Measurements from ENCODE around the gene CAMK1D. TPM values are rescaled to one million over a fixed set of nuclear protein-coding genes. Genes with fewer than 3 reads are reported as not detected.

Gene CAMK1D
- total RNA-seq, 1 donor from 2014 or later, result 8.9 TPM

DNA sequence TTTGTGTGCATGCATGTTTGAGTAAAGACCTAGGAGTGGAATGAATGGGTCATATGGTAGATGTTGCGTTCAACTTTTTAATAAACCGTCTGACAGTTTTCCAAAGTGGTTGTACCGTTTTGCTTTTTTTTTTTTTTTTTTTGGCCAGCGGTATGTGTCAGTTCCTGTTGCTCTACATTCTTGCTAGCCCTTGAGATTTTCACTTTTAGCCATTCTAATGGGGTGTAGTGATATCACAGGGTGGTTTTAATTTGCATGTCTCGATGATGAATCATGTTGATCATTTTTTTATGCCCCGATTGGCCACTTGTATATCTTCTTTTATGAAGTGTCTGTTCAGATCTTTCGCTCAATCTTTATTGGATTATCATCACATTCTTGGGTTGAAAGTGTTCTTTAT lies 320.7 kb downstream of the CAMK1D start:
- DNase-seq, result no peak
- intact Hi-C loops (cut with micrococcal nuclease), result no loop called here
- ATAC-seq, result no peak

DNA sequence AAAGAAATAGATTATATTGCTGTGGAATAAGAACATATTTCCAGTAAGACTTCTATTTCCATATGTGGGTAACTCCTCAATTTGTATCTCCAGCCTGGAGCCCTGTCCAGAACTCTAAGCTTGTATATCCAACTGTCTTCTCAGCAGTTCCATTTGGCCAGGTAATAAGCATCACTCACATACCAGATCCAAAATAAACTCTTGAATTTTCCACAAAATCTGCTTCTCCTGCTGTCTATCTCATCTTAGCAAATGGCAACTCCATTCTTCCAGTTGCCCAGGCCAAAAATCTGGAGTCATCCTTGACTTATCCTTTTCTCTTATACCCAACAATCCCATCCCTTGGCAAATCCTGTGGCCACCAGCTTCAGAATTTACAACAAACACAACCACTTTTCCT lies 325.8 kb downstream of the CAMK1D start:
- DNase-seq (no peak), ATAC-seq (no peak)
- intact Hi-C loops (cut with micrococcal nuclease), result no loop called here

DNA sequence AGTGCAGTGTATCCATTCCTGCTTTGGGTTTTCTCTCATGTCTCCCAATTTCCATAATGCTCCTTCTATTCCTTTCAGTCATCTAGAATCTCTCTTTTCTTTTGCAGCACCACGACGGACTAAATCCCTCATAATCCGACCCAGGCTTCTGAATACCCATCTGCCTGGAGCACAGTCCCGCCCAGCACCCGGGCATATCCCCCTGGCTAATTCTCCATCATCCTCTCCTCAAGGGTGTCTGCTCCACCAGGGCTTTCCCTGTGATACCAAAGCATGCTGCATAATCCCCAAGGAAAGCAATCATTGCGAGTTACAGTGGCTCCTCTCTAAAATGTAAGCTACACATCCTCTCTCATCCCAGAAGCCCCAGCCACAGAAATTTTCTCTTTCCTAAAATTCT lies 330.3 kb downstream of the CAMK1D start:
- DNase-seq (no peak), ATAC-seq (no peak)
- intact Hi-C loops (cut with micrococcal nuclease), result no loop called here

DNA sequence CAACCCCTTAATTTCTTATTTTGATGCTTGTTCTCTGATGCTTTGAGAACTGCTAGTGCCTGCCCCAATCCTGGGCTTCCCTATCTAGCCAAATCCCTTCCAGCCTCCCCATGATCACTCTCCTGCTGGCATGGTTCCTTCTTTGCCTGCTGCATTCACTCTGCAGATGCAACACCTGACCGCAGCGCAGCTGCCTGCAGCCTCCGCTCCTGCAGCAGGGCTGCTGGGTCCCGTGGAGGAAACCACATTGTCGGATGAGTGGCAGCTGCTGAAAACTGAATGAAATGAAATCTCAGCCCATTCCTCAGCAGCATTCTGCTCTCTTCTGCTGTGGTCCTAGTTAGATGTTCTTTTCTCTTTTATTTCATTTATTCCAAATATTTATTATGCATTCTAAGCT lies 331.9 kb downstream of the CAMK1D start:
- no peak for DNase-seq
- ATAC-seq, result no peak
- intact Hi-C loops (cut with micrococcal nuclease), result no loop called here

DNA sequence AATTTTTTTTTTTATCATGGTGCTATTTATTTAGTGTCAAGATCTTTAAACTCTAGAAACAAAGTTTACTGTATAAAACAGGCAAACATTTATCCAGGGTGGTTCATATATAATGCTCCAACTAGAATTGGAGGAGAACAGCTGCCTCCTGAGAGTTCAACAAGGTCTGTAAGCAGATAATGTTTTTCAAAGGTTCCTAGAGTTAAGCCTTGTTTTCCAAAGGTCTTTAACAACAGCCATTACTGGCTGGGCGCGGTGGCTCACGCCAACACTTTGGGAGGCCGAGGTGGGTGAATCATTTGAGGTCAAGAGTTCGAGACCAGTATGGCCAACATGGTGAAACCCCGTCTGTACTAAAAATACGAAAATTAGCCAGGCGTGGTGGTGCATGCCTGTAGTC lies 335.4 kb downstream of the CAMK1D start:
- no peak for DNase-seq
- ATAC-seq, result no peak
- intact Hi-C loops (cut with micrococcal nuclease), result no loop called here

DNA sequence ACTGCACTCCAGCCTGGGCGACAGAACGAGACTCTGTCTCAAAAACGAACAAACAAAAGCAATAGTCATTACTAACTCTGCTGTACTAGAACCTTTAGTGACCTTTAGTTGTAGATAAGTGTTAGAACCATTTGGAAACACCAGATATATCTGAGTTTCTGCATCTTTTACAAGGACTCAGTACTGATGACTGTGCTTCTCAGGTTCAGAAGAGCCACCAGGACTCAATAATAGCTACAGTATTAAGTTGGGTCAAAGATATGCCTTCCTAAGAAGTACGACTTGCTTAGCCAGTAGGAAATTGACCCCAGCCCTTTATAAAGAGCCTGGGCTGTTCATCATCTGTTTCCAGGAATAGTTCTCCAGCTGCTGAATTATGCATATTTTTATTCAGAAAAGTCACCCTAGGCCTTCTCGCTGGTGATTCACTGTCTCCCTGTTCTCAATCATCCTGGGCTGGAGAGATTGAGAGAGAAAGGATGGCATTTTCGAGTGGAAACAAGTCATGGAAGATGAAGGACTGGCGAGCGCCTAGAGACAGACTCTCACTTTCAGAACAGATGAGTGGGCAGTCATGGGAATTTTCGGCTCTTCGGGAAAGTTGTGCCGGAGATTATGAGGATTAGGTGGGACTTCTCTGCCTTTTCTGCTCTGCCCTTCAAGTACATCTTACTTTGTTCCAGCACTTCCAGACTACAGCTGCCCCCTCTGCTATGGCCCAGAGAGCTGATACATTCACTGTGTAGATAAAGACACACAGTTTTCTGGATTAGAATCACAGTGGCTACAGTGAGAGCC lies 336.1 kb downstream of the CAMK1D start:
- DNase-seq (no peak), ATAC-seq (no peak)
- intact Hi-C loops (cut with micrococcal nuclease), result no loop called here

DNA sequence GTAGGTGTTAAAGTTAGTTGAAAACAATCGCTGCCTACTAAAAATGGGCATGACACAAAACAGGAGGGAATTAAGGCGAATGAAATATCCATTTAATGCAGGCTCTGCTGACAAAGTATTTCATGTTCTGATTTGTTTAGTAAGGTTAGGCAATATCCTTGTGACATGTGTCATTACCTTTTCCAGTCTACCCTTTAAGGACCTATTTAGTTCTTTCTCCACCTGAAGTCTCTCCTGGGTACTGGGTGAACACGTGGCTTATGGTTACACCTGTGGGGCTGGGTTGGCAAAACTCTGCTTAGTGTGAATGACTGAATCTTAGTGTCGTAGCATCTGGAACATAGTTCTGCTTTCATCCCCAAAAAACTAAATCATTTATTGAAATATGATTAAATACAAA lies 338.6 kb downstream of the CAMK1D start:
- intact Hi-C loops (cut with micrococcal nuclease), result no loop called here
- no peak for DNase-seq
- no peak for ATAC-seq

DNA sequence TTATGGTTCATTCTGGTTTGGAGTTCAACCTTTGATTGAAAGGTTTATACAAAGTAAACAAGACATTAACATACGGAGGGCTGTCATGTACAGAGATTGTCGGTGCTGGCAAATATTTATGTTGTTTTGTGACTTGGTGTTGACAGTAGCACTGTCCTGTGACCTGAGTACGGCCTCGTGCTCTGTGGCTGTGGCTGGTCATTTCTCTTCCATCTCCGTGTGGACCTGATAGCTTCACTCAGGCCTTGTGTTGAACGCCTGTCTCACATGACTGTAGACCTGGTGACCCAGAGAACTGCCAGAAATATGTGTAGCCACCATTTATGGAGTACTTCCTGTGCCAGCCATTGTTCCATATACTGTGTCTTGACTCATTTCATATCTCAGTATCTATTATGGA lies 340.5 kb downstream of the CAMK1D start:
- intact Hi-C loops (cut with micrococcal nuclease), result no loop called here
- ATAC-seq, result no peak
- no peak for DNase-seq

DNA sequence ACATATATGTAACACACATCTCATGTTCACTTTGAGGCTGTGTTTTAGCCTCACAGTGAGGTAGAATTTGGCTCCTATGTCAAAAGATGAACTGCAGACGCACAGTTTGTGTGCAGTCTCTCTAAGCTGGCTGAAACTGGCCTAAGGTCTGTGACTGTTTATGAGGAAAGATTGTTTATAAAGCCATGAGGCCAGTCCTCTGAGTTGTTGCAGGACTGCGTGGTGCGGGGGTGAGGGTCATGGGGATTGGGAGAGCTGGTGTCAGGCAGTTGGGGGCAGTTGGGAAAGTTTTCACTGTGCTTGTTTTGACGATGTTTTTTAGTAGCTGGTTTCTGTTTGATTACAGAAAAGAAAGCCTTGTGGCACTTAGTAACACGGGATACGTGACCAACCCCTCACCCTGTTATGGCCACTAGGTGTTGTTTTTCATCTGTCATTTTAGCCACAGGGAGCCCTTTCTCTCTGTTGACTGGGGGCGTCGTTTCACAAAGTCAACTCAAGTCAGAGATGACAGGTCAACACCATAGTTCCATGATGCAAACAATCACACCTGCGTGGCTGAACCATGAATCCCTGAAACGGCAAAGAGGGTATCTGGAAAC lies 341.3 kb downstream of the CAMK1D start:
- DNase-seq (no peak), ATAC-seq (no peak)
- intact Hi-C loops (cut with micrococcal nuclease), result no loop called here

DNA sequence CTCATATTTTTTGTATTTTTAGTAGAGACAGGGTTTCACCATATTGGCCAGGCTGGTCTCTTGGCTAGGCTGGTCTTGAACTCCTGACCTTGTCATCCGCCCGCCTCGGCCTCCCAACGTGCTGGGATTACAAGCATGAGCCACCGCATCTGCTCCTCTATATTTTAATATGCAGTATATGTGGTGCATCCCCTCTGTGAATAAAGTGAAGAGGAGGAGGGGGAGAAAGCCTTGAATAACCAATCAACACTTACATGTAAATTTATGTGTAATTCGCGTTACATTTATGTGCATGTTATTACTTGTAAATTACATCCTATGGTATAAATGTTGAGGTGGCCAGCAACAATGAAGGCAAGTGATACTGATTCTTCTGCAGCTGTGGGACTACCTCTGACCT lies 342.2 kb downstream of the CAMK1D start:
- ATAC-seq (no peak), DNase-seq (no peak)
- intact Hi-C loops (cut with micrococcal nuclease), result no loop called here

DNA sequence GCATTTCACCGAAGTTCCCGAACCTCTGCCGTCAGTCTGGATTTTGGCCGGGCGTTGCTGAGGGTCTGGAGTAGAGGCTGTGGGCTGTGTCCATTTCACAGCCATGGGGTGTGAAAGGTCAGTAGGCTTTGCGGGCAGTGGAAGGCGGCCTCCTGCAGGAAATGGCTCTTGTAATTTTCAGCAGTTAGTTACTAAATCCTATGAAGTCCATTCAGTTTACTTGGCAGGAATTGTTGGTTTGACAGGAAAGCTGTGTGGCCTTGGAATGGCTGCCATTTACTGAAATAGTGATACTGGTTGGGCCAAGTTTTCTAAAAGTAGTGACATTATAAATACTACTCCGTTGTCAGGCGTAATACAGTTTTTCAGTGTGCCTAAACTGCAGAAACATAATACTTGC lies 348.4 kb downstream of the CAMK1D start:
- ATAC-seq (peak; percentile 19), DNase-seq (no peak)

DNA sequence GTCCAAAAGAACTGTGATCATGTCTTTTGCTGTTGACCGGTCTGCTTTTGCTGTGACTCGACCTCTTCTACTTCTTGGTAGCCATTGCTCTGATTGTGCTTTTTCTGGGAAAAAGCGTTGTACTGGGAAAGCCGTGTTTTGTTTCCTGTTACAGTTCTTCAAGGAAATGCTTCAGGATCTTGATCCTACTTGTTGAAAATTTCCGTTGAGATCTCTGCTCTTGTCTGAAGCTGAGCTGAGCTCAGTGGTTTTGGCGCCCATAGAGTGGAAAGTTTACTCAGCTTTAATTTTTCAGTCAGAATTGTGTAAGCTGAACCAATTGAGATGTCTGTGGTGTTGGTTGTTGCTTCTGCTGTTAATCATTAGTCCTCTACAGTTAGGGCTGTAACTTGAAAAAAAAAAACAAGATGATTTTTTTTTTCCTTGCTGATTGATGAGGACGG lies 349.9 kb downstream of the CAMK1D start:
- ATAC-seq (peak; percentile 53), DNase-seq (no peak)
- intact Hi-C loops (cut with micrococcal nuclease), result no loop called here

More for the DNA sequence above, 348.4 kb downstream of the CAMK1D start:
- intact Hi-C loops (cut with micrococcal nuclease), result no loop called here

DNA sequence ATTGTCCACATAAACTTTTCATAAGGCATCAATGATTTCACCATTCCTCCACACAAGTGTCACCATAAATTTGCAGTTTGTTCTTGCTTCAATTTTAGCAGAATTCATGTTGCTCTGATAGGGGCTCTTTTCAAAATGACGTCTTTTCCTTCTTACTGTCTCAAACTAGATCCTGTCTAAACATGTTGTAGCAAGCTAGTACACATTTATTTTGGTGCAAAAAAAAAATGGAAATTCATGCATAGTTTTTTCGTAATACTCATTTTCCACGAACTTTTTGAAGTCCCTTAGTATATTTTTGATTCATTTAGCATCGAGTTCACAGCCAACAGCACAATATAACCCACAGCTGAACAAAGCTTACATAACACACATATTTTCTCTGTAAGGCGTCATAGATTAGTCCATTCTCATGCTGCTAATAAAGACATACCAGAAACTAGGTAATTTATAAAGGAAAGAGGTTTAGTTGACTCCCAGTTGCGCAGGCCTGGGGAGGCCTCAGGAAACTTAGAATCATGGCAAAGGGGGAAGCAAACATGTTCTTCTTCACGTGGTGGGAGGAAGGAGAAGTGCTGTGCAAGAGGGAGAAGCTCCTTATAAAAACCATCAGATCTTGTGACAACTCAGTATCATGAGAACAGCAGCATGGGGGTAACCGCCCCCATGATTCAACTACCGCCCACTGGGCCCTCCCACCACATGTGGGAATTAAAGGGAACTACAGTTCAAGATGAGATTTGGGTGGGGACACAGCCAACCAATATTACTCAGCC lies 350.6 kb downstream of the CAMK1D start:
- ATAC-seq (no peak), DNase-seq (no peak)
- intact Hi-C loops (cut with micrococcal nuclease), result no loop called here

DNA sequence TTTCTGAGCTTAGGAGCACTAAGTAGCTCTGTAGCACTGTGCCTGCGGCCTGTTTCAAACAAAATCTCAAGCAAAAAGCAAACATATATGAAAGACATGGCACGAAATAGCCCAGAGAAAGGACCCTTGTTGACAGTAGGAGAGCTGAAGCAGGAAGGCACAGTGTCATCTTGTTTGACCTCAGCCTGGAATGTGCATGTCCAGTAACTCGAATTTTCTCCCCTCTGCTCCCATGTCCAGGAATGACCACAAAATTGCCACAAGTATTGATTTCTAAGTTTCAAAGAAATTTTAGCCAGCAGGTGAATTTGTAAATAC lies 351.2 kb downstream of the CAMK1D start:
- ATAC-seq, result no peak
- intact Hi-C loops (cut with micrococcal nuclease), result no loop called here
- DNase-seq, result no peak

DNA sequence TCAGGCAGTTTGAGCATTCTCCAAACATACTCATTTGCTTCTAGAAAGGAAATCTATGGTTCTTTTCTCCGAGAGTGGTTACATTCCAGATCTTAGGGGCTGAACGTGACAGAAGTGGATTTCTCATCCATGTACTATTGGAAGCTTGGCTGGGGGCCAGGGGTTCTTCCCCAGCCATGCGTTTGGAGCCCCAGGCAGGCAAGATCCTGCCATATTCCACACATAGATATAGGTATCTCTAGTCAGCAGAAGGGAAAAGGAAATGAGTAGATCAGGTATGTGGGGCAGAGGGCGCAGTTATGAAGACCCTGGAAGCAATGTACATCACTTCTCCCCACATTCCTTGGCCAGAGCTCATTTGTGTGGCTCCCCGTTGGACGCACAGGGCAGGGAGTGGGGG lies 352.3 kb downstream of the CAMK1D start:
- no peak for ATAC-seq
- intact Hi-C loops (cut with micrococcal nuclease), result no loop called here

DNA sequence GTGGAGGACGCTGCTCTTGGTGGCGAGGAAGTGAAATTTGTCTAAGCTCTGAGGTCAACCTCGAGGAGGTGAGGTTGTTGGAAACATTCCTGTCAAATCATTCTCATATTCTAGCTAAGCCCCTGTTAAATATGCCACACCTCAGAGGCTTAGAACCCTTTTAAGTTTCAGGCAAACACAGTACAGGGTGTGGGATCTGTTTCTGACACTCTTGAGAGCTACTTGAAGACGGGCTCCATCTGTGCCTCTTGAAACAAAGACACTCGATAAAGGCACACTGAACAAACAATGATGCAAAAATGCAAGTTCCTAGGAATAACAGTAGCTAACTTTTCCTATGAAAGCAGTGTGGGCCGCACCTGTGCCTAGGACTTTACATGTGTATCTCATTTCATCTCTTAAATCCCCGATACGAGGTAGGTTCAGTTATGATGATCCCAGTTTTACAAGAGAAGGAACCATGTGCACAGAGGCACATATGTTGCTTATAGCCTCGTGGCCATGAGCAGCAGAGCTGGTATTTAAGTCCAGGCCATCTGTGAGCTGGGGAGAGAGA lies 352.9 kb downstream of the CAMK1D start:
- intact Hi-C loops (cut with micrococcal nuclease), result no loop called here
- no peak for DNase-seq
- ATAC-seq, result no peak

More for the DNA sequence above, 352.3 kb downstream of the CAMK1D start:
- DNase-seq, result no peak

DNA sequence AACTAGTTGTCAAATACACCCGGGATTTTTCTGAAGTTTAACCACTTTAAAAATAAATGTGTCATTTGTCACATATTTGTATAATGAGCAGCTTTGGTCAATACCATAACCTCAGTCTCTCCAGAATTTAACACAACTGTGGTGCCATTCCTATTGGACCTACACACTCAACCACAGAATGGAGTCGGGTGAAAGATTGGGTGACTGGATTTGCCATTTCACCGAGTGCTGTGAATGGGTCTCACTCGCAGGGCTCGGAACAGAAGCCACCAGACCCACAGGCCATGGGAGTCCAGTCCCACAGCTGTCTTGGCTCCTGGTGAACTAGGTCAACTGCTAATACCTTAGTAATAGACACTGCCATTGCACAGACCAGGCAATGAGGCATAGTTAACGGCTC lies 353.8 kb downstream of the CAMK1D start:
- ATAC-seq (no peak), DNase-seq (no peak)
- intact Hi-C loops (cut with micrococcal nuclease), result no loop called here

DNA sequence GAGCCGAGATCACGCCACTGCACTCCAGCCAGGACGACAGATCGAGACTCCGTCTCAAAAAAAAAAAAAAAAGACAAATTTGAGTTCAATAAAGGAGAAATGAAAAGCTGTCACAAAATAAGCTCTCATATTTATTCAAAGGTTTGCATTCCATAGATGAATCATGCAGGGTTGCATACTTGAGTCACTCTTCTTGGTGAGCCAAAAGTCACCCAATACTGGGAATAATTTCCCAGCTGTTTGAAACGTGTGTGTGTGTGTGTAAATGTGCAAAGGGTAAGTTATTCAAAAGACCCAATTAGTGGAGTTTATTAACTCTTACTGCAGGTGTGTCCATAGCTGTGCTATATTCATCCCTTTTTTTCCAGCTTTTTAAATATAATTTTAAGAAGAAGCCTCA lies 354.5 kb downstream of the CAMK1D start:
- ATAC-seq (no peak), DNase-seq (no peak)
- intact Hi-C loops (cut with micrococcal nuclease), result no loop called here

DNA sequence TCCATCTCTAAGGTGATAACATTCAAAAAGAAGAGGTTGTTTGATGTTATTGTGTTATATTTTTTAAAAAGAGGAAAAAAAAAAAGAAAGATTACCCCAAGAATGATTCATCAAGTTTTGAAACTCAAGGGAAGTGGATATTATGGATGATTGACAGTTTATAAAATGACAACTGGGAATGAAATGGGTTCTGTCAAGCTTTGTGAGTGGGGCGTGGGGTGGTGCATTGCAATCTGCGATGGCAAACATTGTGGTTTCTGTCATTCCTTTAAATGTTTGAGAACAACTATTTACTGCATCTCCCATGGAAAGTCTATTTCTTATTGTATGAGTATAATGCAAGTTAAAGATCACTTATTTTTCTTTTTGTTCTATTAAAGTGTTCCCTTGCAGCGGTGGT lies 355.1 kb downstream of the CAMK1D start:
- no peak for DNase-seq
- intact Hi-C loops (cut with micrococcal nuclease), result no loop called here

DNA sequence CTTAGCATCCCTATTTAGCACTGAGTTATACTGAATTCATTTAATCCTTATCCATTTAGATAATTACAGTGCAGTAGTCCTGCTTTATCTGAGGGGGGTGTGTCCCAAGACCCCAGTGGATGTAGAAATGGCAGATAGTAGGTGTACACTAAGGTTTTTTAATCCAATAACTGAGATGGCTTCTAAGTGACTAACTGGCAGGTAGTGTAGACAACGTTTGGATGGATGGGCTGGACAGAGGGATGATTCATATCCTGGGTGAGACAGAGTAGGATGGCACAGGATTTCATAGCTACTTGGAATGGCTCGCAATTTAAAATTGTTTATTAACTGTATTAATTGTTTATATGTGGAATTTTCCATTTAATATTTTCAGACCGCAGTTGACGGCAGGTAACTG lies 356.6 kb downstream of the CAMK1D start:
- DNase-seq (no peak), ATAC-seq (no peak)
- intact Hi-C loops (cut with micrococcal nuclease), result no loop called here

More for the DNA sequence above, 355.1 kb downstream of the CAMK1D start:
- no peak for ATAC-seq

Data from left ventricle myocardium superior (tissue), 1 donor.